Common myeloid progenitor, CD34-positive (primary cell): ENCODE measurements around the gene RIBC1.
A peak's percentile ranks its signal among the peaks of the same experiment; 100 is the strongest.
"Not testable (repeated sequence)": the region's sequence is repeated elsewhere in the genome, so short reads cannot be mapped to it uniquely, and the experiment has no call there.

Source experiments
- CTCF ChIA-PET: fragments of 350-600 bp; sonication (Branson Sonifier 250); formaldehyde crosslinking; loops from one replicate; lab custom pipeline; 2021; ENCODE audit warnings: antibody characterized with exemption; lab: Charles Lee
- POLR2A ChIA-PET: fragments of 350-600 bp; sonication (Branson Sonifier 250); formaldehyde crosslinking; loops from one replicate; lab custom pipeline; 2021; ENCODE audit warnings: antibody characterized with exemption; lab: Charles Lee
- DNase-seq, 3 donors: peaks; one replicate each; pipeline versions ENCODE4 v3.0.0 to v3.0.0-alpha.2; 2013
- H3K27ac ChIP-seq, 2 experiments: 1 replicate in 1 of 2; 2 replicates in 1 of 2; pipeline ENCODE4 v1.7.0; 2013; ENCODE audit warnings: inconsistent platforms in 2 of 2, low read length in 2 of 2, mild to moderate bottlenecking in 2 of 2, low read depth in 1 of 2, moderate library complexity in 1 of 2; ENCODE audit not compliant: severe bottlenecking in 2 of 2, insufficient read depth in 1 of 2, poor library complexity in 1 of 2
- H3K27me3 ChIP-seq, 5 experiments: replicated peaks in 2 of 5; 1 replicate in 3 of 5; 2 replicates in 2 of 5; pipeline versions ENCODE4 v1.6.1 to v1.7.0; 2013; ENCODE audit warnings: low read length in 4 of 5, mild to moderate bottlenecking in 2 of 5, moderate library complexity in 2 of 5, inconsistent platforms in 1 of 5; ENCODE audit not compliant: insufficient read depth in 5 of 5, control insufficient read depth in 4 of 5
- H3K36me3 ChIP-seq, 4 experiments: 1 replicate in 2 of 4; 2 replicates in 2 of 4; pipeline versions ENCODE4 v1.6.1 to v1.7.0; 2013; ENCODE audit warnings: low read length in 3 of 4, control low read depth in 1 of 4, mild to moderate bottlenecking in 1 of 4; ENCODE audit not compliant: control insufficient read depth in 4 of 4, insufficient read depth in 4 of 4
- H3K4me1 ChIP-seq, 4 experiments: 1 replicate in 3 of 4; 2 replicates in 1 of 4; pipeline versions ENCODE4 v1.6.1 to v1.7.1; 2013; ENCODE audit warnings: low read length in 3 of 4, mild to moderate bottlenecking in 3 of 4, control low read depth in 1 of 4, inconsistent platforms in 1 of 4, moderate library complexity in 1 of 4; ENCODE audit not compliant: control insufficient read depth in 4 of 4, insufficient read depth in 4 of 4; ENCODE audit errors: control extremely low read depth in 1 of 4
- H3K4me3 ChIP-seq, 7 experiments: 1 replicate in 4 of 7; 2 replicates in 3 of 7; pipeline versions ENCODE4 v1.5.1 to v1.7.0; 2013; ENCODE audit warnings: mild to moderate bottlenecking in 7 of 7, low read length in 6 of 7, moderate library complexity in 6 of 7, inconsistent platforms in 2 of 7, low read depth in 2 of 7, control low read depth in 1 of 7; ENCODE audit not compliant: insufficient read depth in 4 of 7, control insufficient read depth in 1 of 7; ENCODE audit errors: extremely low read depth in 1 of 7
- H3K9me3 ChIP-seq, 5 experiments: 1 replicate in 4 of 5; 2 replicates in 1 of 5; pipeline versions ENCODE4 v1.6.1 to v1.7.1; 2013; ENCODE audit warnings: low read length in 4 of 5, mild to moderate bottlenecking in 2 of 5, inconsistent platforms in 1 of 5, low read depth in 1 of 5, moderate library complexity in 1 of 5; ENCODE audit not compliant: control insufficient read depth in 4 of 5, insufficient read depth in 2 of 5; ENCODE audit errors: control extremely low read depth in 1 of 5
- WGBS: methylation state at CpG from one replicate; pipeline ENCODE4 v1.1.5; 2013; ENCODE audit not compliant: insufficient coverage; 5-methylcytosine and 5-hydroxymethylcytosine counted together

The RIBC1 gene

DNA sequence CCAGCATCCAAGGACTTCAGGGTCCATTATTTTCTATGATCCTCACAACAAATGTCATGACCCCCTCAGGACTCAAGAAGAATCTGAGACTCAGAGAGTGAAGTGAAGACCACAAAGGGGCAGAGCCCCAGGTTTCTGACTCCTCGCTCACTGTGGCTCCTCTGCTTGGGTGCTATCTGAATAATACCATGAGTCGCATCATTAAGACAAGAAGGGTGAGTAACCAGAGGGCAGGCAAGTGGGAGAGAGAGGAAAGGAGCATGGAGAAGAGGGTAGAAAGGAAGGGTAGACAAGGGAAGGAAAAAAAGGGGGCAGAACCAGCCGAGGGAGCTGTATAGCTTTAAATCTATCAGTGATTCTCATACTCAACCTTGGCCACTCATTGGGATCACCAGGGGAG lies 27.0 kb downstream of the RIBC1 start:
- H3K4me1 ChIP-seq, result no peaks in the 10 kb centered on the region
- ChIA-PET POLR2A (no interaction called here), CTCF (no interaction called here)
- H3K27me3 ChIP-seq, result peaks cover 0 to 25% (median 0%) of the 10 kb centered on the region in 5 experiments
- WGBS, result 95% methylated on average over 3 of the region's 3 CpGs
- no peaks in the 10 kb centered on the region for H3K36me3 ChIP-seq
- H3K9me3 ChIP-seq, result no peaks in the 10 kb centered on the region
- H3K4me3 ChIP-seq, result no peak overlapping the region
- no peak for DNase-seq
- no peak overlapping the region for H3K27ac ChIP-seq

DNA sequence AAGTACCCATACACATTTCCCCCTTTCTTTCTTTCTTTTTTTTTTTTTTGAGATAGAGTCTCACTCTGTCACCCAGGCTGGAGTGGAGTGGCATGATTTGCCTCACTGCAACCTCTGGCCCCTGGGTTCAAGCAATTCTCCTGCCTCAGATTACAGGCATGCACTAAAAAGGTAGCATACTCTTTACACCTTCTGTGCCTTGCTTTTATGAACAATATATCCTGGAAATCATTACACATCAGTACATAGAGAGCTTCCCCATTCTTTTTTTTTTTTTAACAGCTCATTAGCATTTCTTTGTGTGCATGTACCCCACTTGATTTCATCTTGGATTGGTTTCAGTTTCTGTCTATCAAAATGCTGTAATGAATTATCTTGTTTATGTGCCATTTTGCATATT lies 30.1 kb downstream of the RIBC1 start:
- H3K9me3 ChIP-seq, result no peaks in the 10 kb centered on the region
- H3K27ac ChIP-seq, result no peak overlapping the region
- H3K4me3 ChIP-seq, result no peak overlapping the region
- H3K27me3 ChIP-seq, result peaks cover 0 to 11% (median 0%) of the 10 kb centered on the region in 5 experiments
- H3K4me1 ChIP-seq, result no peaks in the 10 kb centered on the region
- CTCF ChIA-PET, result interaction anchor here (1.2 kb wide), 1 partner anchor 29 kb away, joined by 4 read pairs; no protein-coding TSS in a partner anchor
- H3K36me3 ChIP-seq, result no peaks in the 10 kb centered on the region
- POLR2A ChIA-PET, result no interaction called here
- DNase-seq, result peak in 2 of 3 donors; percentile 27 to 40

DNA sequence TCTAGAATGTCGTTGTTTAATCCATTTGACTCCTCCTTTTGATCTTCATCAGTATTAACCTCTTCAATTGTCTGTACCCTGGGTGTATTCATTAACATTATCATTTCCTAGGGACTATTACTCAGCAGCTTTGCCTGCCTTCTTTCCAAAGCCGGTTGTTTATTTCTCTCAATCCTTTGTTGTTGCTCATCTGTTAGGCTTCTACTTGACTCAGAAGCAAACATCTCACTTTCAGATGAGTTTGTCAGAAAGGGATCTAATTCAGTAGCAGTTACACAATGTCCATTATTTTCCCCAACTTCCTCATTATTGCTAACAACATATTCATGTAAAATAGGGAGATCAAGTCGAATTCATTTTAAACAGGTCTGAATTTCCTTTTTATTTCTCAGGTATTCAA lies 33.6 kb downstream of the RIBC1 start:
- Histone ChIP-seq H3K9me3 (no peaks in the 10 kb centered on the region), H3K27me3 (peaks cover 0 to 3% (median 0%) of the 10 kb centered on the region in 5 experiments), H3K4me3 (no peak overlapping the region), H3K36me3 (no peaks in the 10 kb centered on the region), H3K27ac (no peak overlapping the region), H3K4me1 (no peaks in the 10 kb centered on the region)
- ChIA-PET CTCF (interaction anchor here (0.8 to 1.2 kb wide), 3 partner anchors 10 to 143 kb away, joined by 3 read pairs; no protein-coding TSS in a partner anchor), POLR2A (no interaction called here)
- DNase-seq, result no peak
- WGBS, result 64% methylated on average over 1 of the region's 3 CpGs

DNA sequence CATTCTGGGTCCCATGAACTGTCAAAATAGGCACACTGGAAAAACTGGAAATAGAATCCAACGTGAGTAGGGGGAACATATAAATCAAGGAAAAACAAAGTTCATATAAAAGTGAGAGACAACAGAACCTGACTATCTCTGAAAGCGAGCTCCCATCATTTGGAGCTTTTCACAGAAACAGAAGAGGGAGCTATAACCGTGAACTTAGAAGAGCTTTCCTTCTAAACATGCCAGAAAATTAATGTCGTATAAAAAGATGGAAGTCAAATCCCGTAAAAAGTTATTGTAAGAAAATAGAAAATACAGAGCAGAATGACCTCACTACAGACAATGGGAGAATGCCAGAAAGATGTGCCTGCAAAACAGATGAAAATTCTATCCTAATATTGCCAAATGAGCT lies 35.4 kb downstream of the RIBC1 start:
- H3K27ac ChIP-seq, result no peak overlapping the region
- no peak overlapping the region for H3K4me3 ChIP-seq
- no peaks in the 10 kb centered on the region for H3K36me3 ChIP-seq
- 56% methylated on average over 2 of the region's 5 CpGs for WGBS
- H3K4me1 ChIP-seq, result no peaks in the 10 kb centered on the region
- ChIA-PET POLR2A (interaction anchor here (0.6 kb wide), 1 partner anchor 22 kb away, joined by 3 read pairs; no protein-coding TSS in a partner anchor), CTCF (interaction anchor here (0.9 to 1.9 kb wide), 4 partner anchors 20 to 142 kb away, joined by 3 to 8 read pairs (median 3); no protein-coding TSS in a partner anchor)
- no peaks in the 10 kb centered on the region for H3K9me3 ChIP-seq
- peaks cover 0 to 3% (median 0%) of the 10 kb centered on the region in 5 experiments for H3K27me3 ChIP-seq
- no peak for DNase-seq

DNA sequence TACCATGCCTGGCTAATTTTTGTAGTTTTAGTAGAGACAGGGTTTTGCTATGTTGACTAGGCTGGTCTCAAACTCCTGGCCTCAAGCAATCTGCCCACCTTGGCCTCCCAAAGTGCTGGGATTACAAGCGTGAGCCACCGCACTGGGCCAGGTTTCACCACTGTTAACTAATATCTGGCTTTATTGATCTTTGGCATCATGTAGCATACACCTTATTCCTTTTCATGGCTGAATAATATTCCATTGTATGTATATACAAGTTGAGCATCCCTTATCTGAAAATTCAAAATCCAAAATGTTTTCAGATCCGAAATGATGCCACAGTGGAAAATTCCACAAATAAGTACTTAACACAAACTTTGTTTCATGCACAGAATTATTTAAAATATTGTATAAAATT lies 46.0 kb downstream of the RIBC1 start:
- H3K4me3 ChIP-seq, H3K9me3 ChIP-seq, H3K36me3 ChIP-seq, H3K4me1 ChIP-seq, CTCF ChIA-PET, POLR2A ChIA-PET, DNase-seq, H3K27ac ChIP-seq: not testable (repeated sequence)
- no CpG with 5 or more reads among the region's 3 CpGs for WGBS
- H3K27me3 ChIP-seq, result peaks cover 0 to 15% (median 0%) of the 10 kb centered on the region in 5 experiments

DNA sequence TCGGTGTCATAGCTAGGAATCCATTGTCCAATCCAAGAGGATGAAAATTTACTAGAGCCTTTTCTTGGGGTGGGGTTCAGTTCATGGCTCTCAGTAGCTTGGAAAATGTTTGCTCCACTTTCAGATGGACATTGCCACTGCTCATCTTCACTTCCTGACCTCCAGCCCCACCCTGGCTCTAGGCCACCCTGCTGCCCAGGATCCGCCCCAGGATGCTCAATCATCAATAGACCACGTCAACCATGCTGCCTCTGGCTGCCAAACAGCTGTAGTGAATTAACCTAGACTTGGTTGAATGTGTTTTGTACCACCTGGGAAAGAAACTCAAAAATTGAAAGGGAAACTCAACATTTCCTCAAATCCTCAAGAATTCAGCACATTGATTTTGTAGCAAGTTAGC lies 48.7 kb downstream of the RIBC1 start:
- no peak overlapping the region for H3K27ac ChIP-seq
- H3K4me3 ChIP-seq, result no peak overlapping the region
- WGBS, result 69% methylated on average over 3 of the region's 3 CpGs
- H3K4me1 ChIP-seq, result no peaks in the 10 kb centered on the region
- no peaks in the 10 kb centered on the region for H3K9me3 ChIP-seq
- no peaks in the 10 kb centered on the region for H3K36me3 ChIP-seq
- ChIA-PET CTCF (no interaction called here), POLR2A (no interaction called here)
- H3K27me3 ChIP-seq, result peaks cover 0 to 15% (median 0%) of the 10 kb centered on the region in 5 experiments
- no peak for DNase-seq

DNA sequence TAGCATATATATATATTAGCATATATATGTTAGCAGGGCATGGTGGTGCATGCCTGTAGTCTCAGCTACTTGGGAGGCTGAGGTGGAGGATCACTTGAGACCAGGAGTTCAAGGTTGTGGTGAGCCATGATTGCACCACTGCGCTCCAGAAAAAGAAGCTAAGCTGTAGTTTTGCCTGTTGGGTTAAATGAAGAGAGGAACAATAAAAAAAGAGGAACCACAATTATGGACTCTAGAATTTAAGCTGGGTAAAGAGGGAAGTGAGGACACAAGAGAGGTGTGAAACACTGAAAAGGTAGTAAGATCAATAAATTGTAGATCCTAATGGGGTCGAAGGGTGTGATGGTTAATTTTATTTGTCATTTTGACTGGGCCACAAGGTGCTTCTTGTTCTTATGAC lies 52.0 kb downstream of the RIBC1 start:
- ChIA-PET CTCF (interaction anchor here (1.0 kb wide), 1 partner anchor 12 kb away, joined by 5 read pairs; no protein-coding TSS in a partner anchor), POLR2A (no interaction called here)
- Histone ChIP-seq H3K36me3 (no peaks in the 10 kb centered on the region), H3K4me3 (no peak overlapping the region), H3K27ac (no peak overlapping the region), H3K27me3 (peaks cover 0 to 15% (median 0%) of the 10 kb centered on the region in 5 experiments), H3K9me3 (no peaks in the 10 kb centered on the region), H3K4me1 (no peaks in the 10 kb centered on the region)
- WGBS, result 29% methylated on average over 2 of the region's 2 CpGs
- peak; percentile 14 to 72 (median 71) for DNase-seq
